Measurements from ENCODE around the gene ZFP36L2. TPM values are rescaled to one million over a fixed set of nuclear protein-coding genes. Genes with fewer than 3 reads are reported as not detected.

ZFP36L2 gene
- total RNA-seq, result 10 to 100 TPM; 34.4 to 69.6 (median 42.3) TPM
- 10 to 100 TPM; 26.8 to 53.2 TPM for polyA plus RNA-seq
- long read RNA-seq, donor 1, transcript ZFP36L2-201 (2 exons, 3,696 nt), result major isoform, 92 of 181 reads
- long read RNA-seq, donor 1, partial matches to known transcripts, result 0 of 181 reads
- long read RNA-seq, donor 1, other reads (novel, unspliced or antisense), result 89 of 181 reads
- long read RNA-seq, donor 2, transcript ZFP36L2-201 (2 exons, 3,696 nt), result major isoform, 89 of 194 reads
- long read RNA-seq, donor 2, partial matches to known transcripts, result 104 of 194 reads
- long read RNA-seq, donor 2, other reads (novel, unspliced or antisense), result 1 of 194 reads
- long read RNA-seq, donor 3, transcript ZFP36L2-201 (2 exons, 3,696 nt), result major isoform, 33 of 146 reads
- long read RNA-seq, donor 3, partial matches to known transcripts, result 0 of 146 reads
- long read RNA-seq, donor 3, other reads (novel, unspliced or antisense), result 113 of 146 reads

DNA sequence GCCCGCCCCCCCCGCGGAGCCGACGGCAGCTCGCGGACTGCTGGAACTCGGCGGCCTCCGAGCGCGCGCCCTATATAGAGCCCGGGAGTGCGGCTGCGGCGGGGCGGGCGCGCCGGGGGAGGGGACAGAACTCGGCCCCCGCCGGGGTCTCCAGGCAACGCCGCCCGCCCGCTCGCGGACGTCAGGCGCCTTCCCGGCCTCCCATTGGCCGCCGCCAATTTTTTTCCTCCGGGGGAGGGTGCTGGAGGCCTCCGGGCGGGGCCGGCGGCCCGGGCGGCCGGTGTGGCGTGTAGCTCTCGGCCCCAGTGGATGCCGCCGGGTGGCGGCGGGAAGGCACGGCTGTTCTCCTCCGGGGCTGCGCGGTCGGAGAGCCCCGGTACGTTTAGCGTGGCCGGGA lies at the start of gene ZFP36L2:
Gene ZFP36L2 (minus strand): TSS at position 49 of the 397 bp plus-strand sequence. CDS start 291 bp downstream, outside the sequence.
- ATAC-seq, result peak; percentile 77 to 92 (median 82)
- peaks cover 0 to 48% (median 16%) of the 10 kb centered on the region in 9 donors for H3K36me3 ChIP-seq
- H3K9me3 ChIP-seq, result no peaks in the 10 kb centered on the region
- H3K4me3 ChIP-seq, result peak within 1 kb of the TSS; percentile 72 to 97 (median 90)
- TF ChIP-seq CTCF (IDR thresholded peaks at IDR 0.05), result peak in 2 of 9 donors; percentile 13 to 17
- peaks cover 0 to 61% (median 47%) of the 10 kb centered on the region in 9 donors for H3K4me1 ChIP-seq
- intact Hi-C loops (cut with DNase I), result loop anchor here (1.0 to 10.0 kb wide), 18 partner anchors 94 to 399 kb away; no protein-coding TSS in a partner anchor
- no peaks in the 10 kb centered on the region for H3K27me3 ChIP-seq
- 0 to 1% methylated on average over 41 to 56 of the region's 58 CpGs for WGBS, 2 donors
- DNase-seq, result peak; percentile 96 to 98
- H3K27ac ChIP-seq, result peak within 1 kb of the TSS; percentile 96 to 100 (median 99)

- peaks cover 5 to 52% (median 39%) of the 10 kb centered on the region in 9 donors for H3K4me1 ChIP-seq
- H3K27ac ChIP-seq, result no peak overlapping the region
- H3K27me3 ChIP-seq, result no peaks in the 10 kb centered on the region
- intact Hi-C loops (cut with DNase I), result no loop called here
- DNase-seq, result no peak
- no peak overlapping the region for H3K4me3 ChIP-seq
- H3K9me3 ChIP-seq, result no peaks in the 10 kb centered on the region
- ATAC-seq, result no peak
- no peak for TF ChIP-seq CTCF (IDR thresholded peaks at IDR 0.05)
- H3K36me3 ChIP-seq, result peaks cover 0 to 10% (median 0%) of the 10 kb centered on the region in 9 donors
- WGBS, 2 donors, result 97 to 99% methylated on average over 4 of the region's 4 CpGs
Observed at GRCh38 chr2:43274721-43275120, 48.3 kb upstream of the ZFP36L2 start.

DNA sequence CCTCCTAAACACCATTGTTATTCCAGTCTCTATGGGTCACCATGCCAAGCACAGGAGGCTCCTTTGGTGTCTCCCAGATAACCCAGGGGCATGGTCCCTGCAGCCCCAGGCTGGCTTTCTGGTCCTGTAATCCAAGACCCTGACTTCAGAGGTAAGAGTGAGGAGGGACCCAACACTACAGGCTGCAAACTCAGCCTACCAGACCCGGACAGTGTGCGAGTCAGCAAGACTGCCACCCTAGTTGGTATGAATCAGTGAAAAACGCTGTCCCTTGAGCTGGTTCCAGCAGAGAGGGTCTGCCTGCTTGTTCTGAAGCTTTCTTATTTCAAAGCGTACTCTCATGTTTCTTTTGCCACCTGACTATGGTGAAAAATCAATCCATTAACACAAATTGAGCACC lies 47.6 kb upstream of the ZFP36L2 start:
- Histone ChIP-seq H3K36me3 (peaks cover 0 to 5% (median 0%) of the 10 kb centered on the region in 9 donors), H3K4me1 (peaks cover 11 to 58% (median 46%) of the 10 kb centered on the region in 9 donors), H3K27me3 (no peaks in the 10 kb centered on the region), H3K27ac (peak overlapping the region in 2 of 10 donors; percentile 14 to 44), H3K9me3 (no peaks in the 10 kb centered on the region), H3K4me3 (no peak overlapping the region)
- WGBS, 2 donors, result 94% methylated on average over 4 of the region's 4 CpGs
- ATAC-seq, result no peak
- no peak for TF ChIP-seq CTCF (IDR thresholded peaks at IDR 0.05)
- intact Hi-C loops (cut with DNase I), result no loop called here
- DNase-seq, result no peak

DNA sequence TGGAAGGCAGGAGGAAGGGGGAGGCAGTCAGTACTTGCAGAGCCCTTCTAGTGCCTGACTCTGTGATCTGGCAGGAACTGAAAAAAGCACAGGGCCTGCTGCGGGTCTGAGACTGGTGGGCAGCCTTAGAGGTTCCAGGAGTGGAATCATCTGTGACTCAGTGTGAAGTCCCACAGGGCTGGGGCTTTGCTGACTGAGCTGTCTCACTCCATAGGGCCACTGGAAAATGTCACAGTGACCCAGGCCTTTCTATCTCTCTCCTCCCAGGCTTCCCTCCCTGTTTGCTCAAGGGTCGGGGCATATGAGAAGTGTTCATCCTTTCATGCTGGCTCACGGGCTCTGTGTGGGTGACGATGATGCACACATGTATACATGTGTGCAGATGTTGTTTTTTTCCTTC lies 47.1 kb upstream of the ZFP36L2 start:
- intact Hi-C loops (cut with DNase I), result no loop called here
- peak in 2 of 8 donors; percentile 3 to 6 for ATAC-seq
- 54 to 58% methylated on average over 4 of the region's 4 CpGs for WGBS, 2 donors
- no peak for DNase-seq
- H3K27me3 ChIP-seq, result no peaks in the 10 kb centered on the region
- peak overlapping the region in 3 of 10 donors; percentile 3 to 44 (median 14) for H3K27ac ChIP-seq
- peaks cover 16 to 64% (median 47%) of the 10 kb centered on the region in 9 donors for H3K4me1 ChIP-seq
- H3K36me3 ChIP-seq, result peaks cover 0 to 5% (median 0%) of the 10 kb centered on the region in 9 donors
- no peak for TF ChIP-seq CTCF (IDR thresholded peaks at IDR 0.05)
- no peaks in the 10 kb centered on the region for H3K9me3 ChIP-seq
- H3K4me3 ChIP-seq, result no peak overlapping the region

Data from heart right ventricle (tissue), 16 donors.